A549 treated with AZD2906 at 1 μM for 4 hours (cell line): ENCODE results near the gene HIGD1A. TPM values are rescaled to one million over a fixed set of nuclear protein-coding genes. Genes with fewer than 3 reads are reported as not detected.

ENCODE experiments used
- total RNA-seq: library from RNA; stranded (reverse); fragments of 200-300 nt; extraction: Qiagen RNA extraction; gene quantifications from 5 replicates; pipeline ENCODE4 v1.2.3, GENCODE V29; 2022

Gene HIGD1A
- 70.8 to 94.1 TPM (median 72.1 TPM) in 5 replicates for total RNA-seq

DNA sequence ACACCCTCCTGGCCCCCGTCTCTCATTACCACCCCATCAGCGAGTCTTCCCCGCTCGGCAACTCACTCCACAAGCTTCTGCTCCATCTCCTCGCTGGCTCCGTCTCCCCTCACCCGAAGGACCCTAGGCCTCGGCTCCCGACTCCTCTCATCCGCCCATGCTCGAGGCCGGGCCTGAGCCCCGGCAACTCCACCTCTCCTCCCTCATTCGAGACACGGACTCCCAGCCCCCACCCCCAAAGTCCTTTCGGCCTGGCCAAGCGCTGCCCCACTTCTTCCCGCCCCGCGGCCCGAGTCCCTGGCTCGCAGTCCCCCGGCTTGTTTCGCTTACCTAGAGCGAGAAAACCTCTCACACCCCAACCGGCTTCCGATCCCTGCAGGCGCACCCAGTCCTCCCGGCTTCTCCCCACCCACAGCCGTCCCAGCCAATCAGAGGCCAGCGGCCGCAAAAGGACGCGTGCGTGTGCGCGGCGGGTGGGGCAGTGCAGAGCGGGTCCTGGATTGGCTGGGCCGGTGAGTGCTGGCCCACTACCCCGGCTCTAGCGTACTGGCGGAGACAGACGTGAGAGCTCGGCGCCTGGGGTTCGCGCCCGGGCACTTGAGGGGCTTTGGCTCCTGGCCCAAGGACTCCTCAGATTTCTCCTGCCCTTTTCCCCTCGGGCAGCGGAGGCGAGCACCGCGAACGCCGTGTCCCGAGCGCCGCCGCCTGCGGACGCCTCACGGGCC, at the start of gene HIGD1A:
TSS of gene HIGD1A (minus strand) at position 385 of the 725 bp plus-strand sequence. CDS start 10,237 bp downstream, outside the sequence.

DNA sequence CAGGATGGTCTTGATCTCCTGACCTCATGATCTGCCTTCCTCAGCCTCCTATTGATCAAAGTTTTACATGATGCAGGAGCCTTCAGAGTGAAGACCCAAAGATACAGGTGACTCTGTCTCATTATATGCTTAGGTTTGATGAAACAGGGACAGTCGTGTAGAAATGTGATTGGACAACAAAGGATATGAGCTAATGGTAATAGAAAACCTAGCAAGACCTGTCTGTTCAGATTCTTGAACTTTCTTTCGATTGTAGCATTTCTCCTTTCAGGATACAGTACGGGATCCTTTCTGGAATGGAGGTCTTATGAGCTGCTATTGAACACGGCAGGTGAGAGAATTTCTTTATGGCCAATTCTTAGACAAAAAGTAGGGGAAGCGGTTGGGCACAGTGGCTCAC, 4.9 kb upstream of the HIGD1A start, which contains the start of gene ACKR2:
TSS of gene ACKR2 (plus strand) at position 244 of the 400 bp plus-strand sequence. CDS start 55,058 bp downstream, outside the sequence.

DNA sequence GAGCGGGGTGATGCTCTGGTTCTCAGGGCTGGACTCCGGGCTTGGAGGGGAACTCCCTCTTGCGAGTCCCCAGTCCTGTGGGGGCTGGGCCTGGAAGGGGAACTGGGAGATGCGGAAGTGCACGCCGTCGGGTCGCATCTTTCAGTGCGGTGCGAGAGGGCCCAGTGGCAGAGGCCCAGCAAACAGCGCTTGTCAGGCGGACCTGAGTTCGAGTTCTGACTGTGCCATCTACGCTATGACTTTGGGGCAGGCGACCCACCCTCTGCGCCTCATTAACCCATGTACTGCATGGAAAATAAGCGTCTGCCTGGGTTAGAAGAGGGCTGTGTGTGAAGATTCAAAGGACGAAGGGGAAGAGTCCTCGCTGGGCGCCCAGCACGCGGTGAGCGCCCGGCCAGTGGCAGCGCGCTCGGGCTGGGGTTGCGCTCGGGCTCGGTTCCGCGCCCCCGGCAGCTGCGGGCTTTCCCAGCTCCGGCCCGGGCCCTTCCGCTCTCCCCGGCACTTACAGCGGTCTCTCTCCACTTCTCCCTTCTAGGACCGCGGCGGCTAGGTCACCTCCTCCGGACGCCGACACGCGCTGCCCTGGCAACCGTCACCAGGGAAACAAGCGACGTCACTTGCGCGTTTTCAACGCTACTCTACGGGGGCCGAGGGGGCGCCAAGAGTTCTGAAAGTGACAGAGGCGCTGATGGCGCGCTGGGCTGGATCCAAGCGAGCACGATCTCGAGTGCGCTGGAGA, 31.5 kb downstream of the HIGD1A start, which contains the start of gene CCDC13:
TSS of gene CCDC13 (minus strand) at position 584 of the 739 bp plus-strand sequence. CDS start 14,908 bp downstream, outside the sequence.

Other genes with a start within 250 kb of the HIGD1A start
- gene SEC22C, start 222.5 kb downstream of the HIGD1A start, total RNA-seq = 30.9 to 35.6 TPM (median 34.8 TPM) in 5 replicates
- gene SS18L2, start 213.6 kb downstream of the HIGD1A start, total RNA-seq = 17.6 to 18.8 TPM (median 17.8 TPM) in 5 replicates
- 8.8 to 12.7 TPM (median 9.7 TPM) in 5 replicates for gene NKTR, start 203.8 kb downstream of the HIGD1A start, total RNA-seq
- gene ZBTB47, start 150.8 kb downstream of the HIGD1A start, total RNA-seq = 5.3 to 6.5 TPM (median 5.8 TPM) in 5 replicates
- gene KLHL40, start 119.0 kb downstream of the HIGD1A start, total RNA-seq = not detected in 5 replicates
- gene HHATL, start 101.7 kb downstream of the HIGD1A start, total RNA-seq = not detected in 5 replicates
- gene CCDC13, start 31.2 kb downstream of the HIGD1A start, total RNA-seq = 0.26 to 0.50 TPM (median 0.45 TPM) in 5 replicates
- gene ACKR2, start 5.0 kb upstream of the HIGD1A start, total RNA-seq = 0.09 to 0.13 TPM (median 0.10 TPM) in 3 of 5 replicates, not detected in the others
- 0.02 TPM in 1 of 5 replicates, not detected in the others for gene CYP8B1, start 71.4 kb upstream of the HIGD1A start, total RNA-seq
- not detected in 5 replicates for gene ZNF662, start 101.7 kb upstream of the HIGD1A start, total RNA-seq
- gene GASK1A, start 174.8 kb upstream of the HIGD1A start, total RNA-seq = not detected in 5 replicates